ENCODE results near the gene CDC42SE2. TPM values are rescaled to one million over a fixed set of nuclear protein-coding genes. Genes with fewer than 3 reads are reported as not detected.

The CDC42SE2 gene
- polyA plus RNA-seq, 1 donor from 2014 or later, result 48.2 TPM

DNA sequence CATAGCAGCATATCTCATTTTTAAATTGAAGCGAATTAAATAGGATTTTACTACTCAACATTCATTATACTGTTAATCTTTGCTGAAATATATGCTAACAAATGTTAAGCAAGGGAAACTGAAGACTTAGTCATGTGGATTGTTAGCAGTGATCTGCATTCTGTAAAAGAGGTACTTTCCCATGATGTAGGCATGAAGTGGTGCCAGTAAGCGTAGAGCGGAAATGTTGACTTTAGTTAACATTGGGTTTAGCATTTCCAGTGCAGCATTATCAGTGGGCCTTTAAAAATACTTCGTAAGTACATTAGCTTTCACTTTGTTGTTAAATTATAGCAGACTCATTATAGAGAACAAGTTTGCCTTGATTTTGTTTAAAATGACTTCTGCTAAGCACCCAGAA lies 130.3 kb downstream of the CDC42SE2 start:
- H2AFZ ChIP-seq (ENCODE audit: low read depth, low read length), result no peak overlapping the region
- no peaks in the 10 kb centered on the region for H3K9me3 ChIP-seq (ENCODE audit: low read length)
- peaks cover 13% of the 10 kb centered on the region for H3K36me3 ChIP-seq (ENCODE audit: insufficient read depth, low read length)
- no peaks in the 10 kb centered on the region for H3K79me2 ChIP-seq (replicated peaks; ENCODE audit: insufficient read depth, low read length)
- no peaks in the 10 kb centered on the region for H3F3A ChIP-seq (ENCODE audit: insufficient read depth, low read length, poor library complexity, severe bottlenecking)
- no peaks in the 10 kb centered on the region for H3K9me2 ChIP-seq (ENCODE audit: insufficient read depth, low read length)
- no peak overlapping the region for H3K9ac ChIP-seq (ENCODE audit: low read length)
- TF ChIP-seq, protein P1, sequence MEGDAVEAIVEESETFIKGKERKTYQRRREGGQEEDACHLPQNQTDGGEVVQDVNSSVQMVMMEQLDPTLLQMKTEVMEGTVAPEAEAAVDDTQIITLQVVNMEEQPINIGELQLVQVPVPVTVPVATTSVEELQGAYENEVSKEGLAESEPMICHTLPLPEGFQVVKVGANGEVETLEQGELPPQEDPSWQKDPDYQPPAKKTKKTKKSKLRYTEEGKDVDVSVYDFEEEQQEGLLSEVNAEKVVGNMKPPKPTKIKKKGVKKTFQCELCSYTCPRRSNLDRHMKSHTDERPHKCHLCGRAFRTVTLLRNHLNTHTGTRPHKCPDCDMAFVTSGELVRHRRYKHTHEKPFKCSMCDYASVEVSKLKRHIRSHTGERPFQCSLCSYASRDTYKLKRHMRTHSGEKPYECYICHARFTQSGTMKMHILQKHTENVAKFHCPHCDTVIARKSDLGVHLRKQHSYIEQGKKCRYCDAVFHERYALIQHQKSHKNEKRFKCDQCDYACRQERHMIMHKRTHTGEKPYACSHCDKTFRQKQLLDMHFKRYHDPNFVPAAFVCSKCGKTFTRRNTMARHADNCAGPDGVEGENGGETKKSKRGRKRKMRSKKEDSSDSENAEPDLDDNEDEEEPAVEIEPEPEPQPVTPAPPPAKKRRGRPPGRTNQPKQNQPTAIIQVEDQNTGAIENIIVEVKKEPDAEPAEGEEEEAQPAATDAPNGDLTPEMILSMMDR (IDR thresholded peaks at IDR 0.05; ENCODE audit: poor library complexity, severe bottlenecking), result no peak
- TF ChIP-seq EZH2 (IDR thresholded peaks at IDR 0.05; ENCODE audit: borderline replicate concordance, insufficient read depth, low read length, poor library complexity, severe bottlenecking) (no peak), RAD21 (conservative IDR thresholded peaks at IDR 0.05) (no peak), TAF1 (IDR thresholded peaks at IDR 0.05; ENCODE audit: low read depth) (no peak), MXI1 (conservative IDR thresholded peaks at IDR 0.05; ENCODE audit: poor library complexity, severe bottlenecking) (no peak)
- no peaks in the 10 kb centered on the region for H3K27me3 ChIP-seq (ENCODE audit: insufficient read depth, low read depth, low read length)
- H3K4me2 ChIP-seq (ENCODE audit: low read length), result no peak overlapping the region
- no peaks in the 10 kb centered on the region for H4K20me1 ChIP-seq (ENCODE audit: insufficient read depth)
- H3K4me3 ChIP-seq (ENCODE audit: low read length), result no peak overlapping the region
- H3K27ac ChIP-seq (ENCODE audit: low read length), result no peak overlapping the region

DNA sequence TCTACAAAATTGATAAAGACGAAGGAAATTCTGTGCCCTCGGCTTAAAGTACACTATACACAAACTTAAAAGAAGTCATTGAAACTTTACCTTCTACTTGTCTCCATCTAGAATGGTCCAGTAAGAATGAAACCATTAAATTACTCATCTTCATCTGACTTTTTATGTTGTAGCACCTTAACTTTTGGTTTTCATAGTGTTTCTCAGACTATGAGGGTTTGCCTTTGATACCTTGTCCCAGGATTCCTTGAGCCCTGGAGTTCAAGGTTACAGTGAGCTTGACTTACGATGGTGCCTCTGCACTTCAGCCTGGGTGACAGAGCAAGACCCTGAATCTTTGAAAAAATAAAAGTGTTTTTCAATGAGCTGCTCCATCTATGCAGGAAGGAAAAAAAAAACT lies 132.2 kb downstream of the CDC42SE2 start:
- Histone ChIP-seq H3K9me2 (ENCODE audit: insufficient read depth, low read length) (no peaks in the 10 kb centered on the region), H3K4me3 (ENCODE audit: low read length) (no peak overlapping the region), H3K9ac (ENCODE audit: low read length) (no peak overlapping the region), H3K79me2 (replicated peaks; ENCODE audit: insufficient read depth, low read length) (no peaks in the 10 kb centered on the region), H3K27ac (ENCODE audit: low read length) (no peak overlapping the region), H3K9me3 (ENCODE audit: low read length) (no peaks in the 10 kb centered on the region), H3K4me2 (ENCODE audit: low read length) (no peak overlapping the region), H3F3A (ENCODE audit: insufficient read depth, low read length, poor library complexity, severe bottlenecking) (no peaks in the 10 kb centered on the region), H2AFZ (ENCODE audit: low read depth, low read length) (no peak overlapping the region), H3K36me3 (ENCODE audit: insufficient read depth, low read length) (peaks cover 6% of the 10 kb centered on the region), H4K20me1 (ENCODE audit: insufficient read depth) (no peaks in the 10 kb centered on the region), H3K27me3 (ENCODE audit: insufficient read depth, low read depth, low read length) (no peaks in the 10 kb centered on the region)
- TF ChIP-seq RAD21 (conservative IDR thresholded peaks at IDR 0.05), result no peak
- TF ChIP-seq, protein P2, sequence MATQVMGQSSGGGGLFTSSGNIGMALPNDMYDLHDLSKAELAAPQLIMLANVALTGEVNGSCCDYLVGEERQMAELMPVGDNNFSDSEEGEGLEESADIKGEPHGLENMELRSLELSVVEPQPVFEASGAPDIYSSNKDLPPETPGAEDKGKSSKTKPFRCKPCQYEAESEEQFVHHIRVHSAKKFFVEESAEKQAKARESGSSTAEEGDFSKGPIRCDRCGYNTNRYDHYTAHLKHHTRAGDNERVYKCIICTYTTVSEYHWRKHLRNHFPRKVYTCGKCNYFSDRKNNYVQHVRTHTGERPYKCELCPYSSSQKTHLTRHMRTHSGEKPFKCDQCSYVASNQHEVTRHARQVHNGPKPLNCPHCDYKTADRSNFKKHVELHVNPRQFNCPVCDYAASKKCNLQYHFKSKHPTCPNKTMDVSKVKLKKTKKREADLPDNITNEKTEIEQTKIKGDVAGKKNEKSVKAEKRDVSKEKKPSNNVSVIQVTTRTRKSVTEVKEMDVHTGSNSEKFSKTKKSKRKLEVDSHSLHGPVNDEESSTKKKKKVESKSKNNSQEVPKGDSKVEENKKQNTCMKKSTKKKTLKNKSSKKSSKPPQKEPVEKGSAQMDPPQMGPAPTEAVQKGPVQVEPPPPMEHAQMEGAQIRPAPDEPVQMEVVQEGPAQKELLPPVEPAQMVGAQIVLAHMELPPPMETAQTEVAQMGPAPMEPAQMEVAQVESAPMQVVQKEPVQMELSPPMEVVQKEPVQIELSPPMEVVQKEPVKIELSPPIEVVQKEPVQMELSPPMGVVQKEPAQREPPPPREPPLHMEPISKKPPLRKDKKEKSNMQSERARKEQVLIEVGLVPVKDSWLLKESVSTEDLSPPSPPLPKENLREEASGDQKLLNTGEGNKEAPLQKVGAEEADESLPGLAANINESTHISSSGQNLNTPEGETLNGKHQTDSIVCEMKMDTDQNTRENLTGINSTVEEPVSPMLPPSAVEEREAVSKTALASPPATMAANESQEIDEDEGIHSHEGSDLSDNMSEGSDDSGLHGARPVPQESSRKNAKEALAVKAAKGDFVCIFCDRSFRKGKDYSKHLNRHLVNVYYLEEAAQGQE (IDR thresholded peaks at IDR 0.05; ENCODE audit: borderline replicate concordance), result no peak
- TF ChIP-seq EZH2 (IDR thresholded peaks at IDR 0.05; ENCODE audit: borderline replicate concordance, insufficient read depth, low read length, poor library complexity, severe bottlenecking), result no peak

DNA sequence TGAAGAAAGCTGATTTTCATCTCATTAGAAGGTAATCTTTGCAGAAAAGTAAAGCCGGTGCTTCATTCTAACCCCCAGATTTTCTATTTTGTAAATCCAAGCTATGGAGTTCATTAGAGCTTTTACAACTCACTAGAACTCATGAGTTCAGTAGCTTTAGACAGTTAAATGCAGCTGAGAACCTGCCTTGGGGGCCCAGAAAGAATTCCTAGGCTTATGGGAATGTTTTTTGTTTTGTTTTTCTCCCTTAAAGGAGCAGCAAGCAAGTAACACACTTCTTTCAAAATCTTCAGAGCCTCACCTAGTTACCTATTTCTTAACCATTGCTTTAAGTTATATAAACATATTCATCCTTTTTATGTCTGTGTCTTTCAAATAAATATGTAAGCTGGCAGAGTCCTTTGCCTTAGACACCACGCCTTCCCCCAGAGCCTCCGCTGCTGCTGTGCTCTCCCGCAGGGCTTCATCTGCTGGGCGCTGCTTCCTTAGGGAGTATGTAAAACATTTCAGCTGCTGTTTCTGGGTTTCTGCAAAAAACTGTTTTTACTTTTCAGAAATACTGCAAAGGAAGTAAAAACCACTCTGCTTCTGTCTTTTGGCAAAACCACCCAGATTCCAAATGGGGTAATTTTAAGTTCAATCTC lies 132.9 kb downstream of the CDC42SE2 start:
- H3K4me2 ChIP-seq (ENCODE audit: low read length), result no peak overlapping the region

More for the DNA sequence above, 132.9 kb downstream of the CDC42SE2 start:
- H3K4me3 ChIP-seq (ENCODE audit: low read length), result no peak overlapping the region
- no peaks in the 10 kb centered on the region for H4K20me1 ChIP-seq (ENCODE audit: insufficient read depth)
- H3F3A ChIP-seq (ENCODE audit: insufficient read depth, low read length, poor library complexity, severe bottlenecking), result no peaks in the 10 kb centered on the region
- TF ChIP-seq EZH2 (IDR thresholded peaks at IDR 0.05; ENCODE audit: borderline replicate concordance, insufficient read depth, low read length, poor library complexity, severe bottlenecking), result no peak
- peak; percentile 1 for TF ChIP-seq POLR2AphosphoS5 (IDR thresholded peaks at IDR 0.05)
- TF ChIP-seq TAF1 (IDR thresholded peaks at IDR 0.05; ENCODE audit: low read depth), result no peak
- TF ChIP-seq, protein P2 (IDR thresholded peaks at IDR 0.05; ENCODE audit: borderline replicate concordance), result no peak
- TF ChIP-seq MXI1 (conservative IDR thresholded peaks at IDR 0.05; ENCODE audit: poor library complexity, severe bottlenecking), result no peak
- TF ChIP-seq SMC3 (conservative IDR thresholded peaks at IDR 0.05; ENCODE audit: poor library complexity), result no peak
- no peak overlapping the region for H3K27ac ChIP-seq (ENCODE audit: low read length)
- H3K9me3 ChIP-seq (ENCODE audit: low read length), result no peaks in the 10 kb centered on the region
- H3K79me2 ChIP-seq (replicated peaks; ENCODE audit: insufficient read depth, low read length), result no peaks in the 10 kb centered on the region
- no peak overlapping the region for H3K9ac ChIP-seq (ENCODE audit: low read length)
- H3K36me3 ChIP-seq (ENCODE audit: insufficient read depth, low read length), result peaks cover 6% of the 10 kb centered on the region
- H3K9me2 ChIP-seq (ENCODE audit: insufficient read depth, low read length), result no peaks in the 10 kb centered on the region
- H2AFZ ChIP-seq (ENCODE audit: low read depth, low read length), result no peak overlapping the region
- H3K27me3 ChIP-seq (ENCODE audit: insufficient read depth, low read depth, low read length), result no peaks in the 10 kb centered on the region

All from neural cell (in vitro differentiated cells).